GM12875 (cell line): ENCODE data around the gene PTPRU.
"Not testable (repeated sequence)": the region's sequence is repeated elsewhere in the genome, so short reads cannot be mapped to it uniquely, and the experiment has no call there.

Source experiments
- H3K4me3 ChIP-seq: one replicate; pipeline ENCODE4 v1.5.1; 2011; ENCODE audit warnings: low read depth, low read length, control low read depth
- TF ChIP-seq, protein P1 (sequence below): IDR thresholded peaks from 2 replicates; pipeline ENCODE4 v1.5.1; 2011; ENCODE audit warnings: low read depth, mild to moderate bottlenecking, control low read depth, inconsistent platforms, low read length, moderate library complexity, borderline replicate concordance; ENCODE audit not compliant: insufficient read depth

The PTPRU gene

GRCh38 chr1:29289493-29289892, 53.2 kb downstream of the PTPRU start:
- TF ChIP-seq, protein P1, sequence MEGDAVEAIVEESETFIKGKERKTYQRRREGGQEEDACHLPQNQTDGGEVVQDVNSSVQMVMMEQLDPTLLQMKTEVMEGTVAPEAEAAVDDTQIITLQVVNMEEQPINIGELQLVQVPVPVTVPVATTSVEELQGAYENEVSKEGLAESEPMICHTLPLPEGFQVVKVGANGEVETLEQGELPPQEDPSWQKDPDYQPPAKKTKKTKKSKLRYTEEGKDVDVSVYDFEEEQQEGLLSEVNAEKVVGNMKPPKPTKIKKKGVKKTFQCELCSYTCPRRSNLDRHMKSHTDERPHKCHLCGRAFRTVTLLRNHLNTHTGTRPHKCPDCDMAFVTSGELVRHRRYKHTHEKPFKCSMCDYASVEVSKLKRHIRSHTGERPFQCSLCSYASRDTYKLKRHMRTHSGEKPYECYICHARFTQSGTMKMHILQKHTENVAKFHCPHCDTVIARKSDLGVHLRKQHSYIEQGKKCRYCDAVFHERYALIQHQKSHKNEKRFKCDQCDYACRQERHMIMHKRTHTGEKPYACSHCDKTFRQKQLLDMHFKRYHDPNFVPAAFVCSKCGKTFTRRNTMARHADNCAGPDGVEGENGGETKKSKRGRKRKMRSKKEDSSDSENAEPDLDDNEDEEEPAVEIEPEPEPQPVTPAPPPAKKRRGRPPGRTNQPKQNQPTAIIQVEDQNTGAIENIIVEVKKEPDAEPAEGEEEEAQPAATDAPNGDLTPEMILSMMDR = no peak
- H3K4me3 ChIP-seq = no peak overlapping the region

DNA sequence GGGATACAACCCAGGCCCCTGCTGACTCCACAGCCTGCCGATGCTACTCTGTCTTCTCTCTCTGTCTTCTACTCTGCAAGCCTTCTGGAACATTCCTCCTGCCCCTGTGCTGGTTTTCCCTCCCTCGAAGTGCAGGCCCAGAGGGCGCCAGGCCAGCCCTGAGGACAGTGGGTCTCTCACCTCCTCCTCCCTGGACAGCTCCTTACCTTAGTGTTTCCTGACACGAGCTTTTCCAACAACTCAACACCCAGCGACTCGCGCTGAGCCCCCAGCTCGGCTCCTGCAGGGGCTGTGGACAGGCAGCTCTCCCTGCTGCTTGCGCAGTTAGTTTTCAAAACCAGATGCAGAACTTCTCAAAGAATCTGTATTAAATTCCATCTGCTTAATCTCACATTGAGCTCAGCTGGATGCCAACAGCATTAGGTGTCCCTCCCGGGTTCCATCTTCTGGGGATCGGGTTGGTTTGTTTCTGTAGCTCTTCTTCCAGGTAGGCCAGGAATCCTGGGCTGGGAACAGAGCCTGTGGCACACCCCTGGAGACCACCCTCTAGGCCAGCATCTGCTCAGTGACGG, 54.2 kb downstream of the PTPRU start:
- H3K4me3 ChIP-seq = no peak overlapping the region
- TF ChIP-seq, protein P1 = no peak

DNA sequence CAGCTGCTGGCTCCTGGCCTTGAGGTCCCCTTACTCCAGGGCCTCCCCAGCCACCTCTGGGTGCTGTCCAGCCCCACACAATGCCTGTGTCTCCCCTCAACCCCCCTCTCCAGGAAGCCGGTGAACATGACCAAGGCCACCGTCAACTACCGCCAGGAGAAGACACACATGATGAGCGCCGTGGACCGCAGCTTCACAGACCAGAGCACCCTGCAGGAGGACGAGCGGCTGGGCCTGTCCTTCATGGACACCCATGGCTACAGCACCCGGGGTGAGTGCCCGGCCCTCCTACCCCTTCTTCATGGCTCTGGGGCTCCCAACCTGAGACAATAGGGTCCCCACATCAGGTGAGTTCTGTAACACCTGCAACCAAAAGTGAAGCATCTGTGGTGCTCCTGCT, 55.4 kb downstream of the PTPRU start:
- TF ChIP-seq, protein P1 = no peak
- no peak overlapping the region for H3K4me3 ChIP-seq

DNA sequence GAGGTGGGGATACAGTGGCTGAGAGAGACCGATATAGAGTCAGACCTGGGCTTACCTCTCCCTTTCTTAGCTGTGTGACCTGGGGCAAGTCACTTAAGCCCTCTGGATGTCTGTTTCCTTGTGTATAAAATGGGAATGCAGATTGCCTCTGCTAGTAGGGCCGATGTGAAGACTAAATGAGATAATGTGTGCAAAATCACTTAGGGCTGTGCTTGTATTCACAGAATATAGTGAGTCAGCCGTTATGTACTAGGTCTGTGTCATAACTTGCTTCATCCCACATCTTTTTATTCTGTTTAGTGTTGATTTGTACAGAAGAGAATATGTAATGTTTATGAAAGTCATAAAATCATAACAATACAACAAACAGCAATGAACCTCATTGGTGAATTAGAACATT, 56.0 kb downstream of the PTPRU start:
- H3K4me3 ChIP-seq = no peak overlapping the region
- TF ChIP-seq, protein P1 = no peak

GRCh38 chr1:29297450-29297849, 61.1 kb downstream of the PTPRU start:
- TF ChIP-seq, protein P1 = no peak
- no peak overlapping the region for H3K4me3 ChIP-seq

DNA sequence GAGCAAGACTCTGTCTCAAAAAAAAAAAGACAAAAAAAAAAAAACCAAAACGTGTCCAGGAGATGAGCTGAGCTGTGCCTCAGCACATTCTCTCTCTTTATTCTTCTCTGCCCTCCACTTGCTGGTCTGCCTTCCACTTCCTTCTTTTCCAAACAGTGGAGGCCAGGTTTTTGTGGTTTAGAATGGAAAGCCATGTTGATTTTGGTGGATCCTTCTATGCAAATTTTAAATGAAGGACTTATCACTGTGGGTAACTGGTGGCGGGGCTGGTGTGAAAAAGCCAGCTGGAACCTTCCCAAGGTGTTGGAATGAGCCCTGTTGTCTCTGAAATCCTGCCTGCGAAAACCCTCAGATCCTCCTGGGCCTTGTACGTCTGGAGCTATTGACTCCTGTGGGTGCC, 61.9 kb downstream of the PTPRU start:
- TF ChIP-seq, protein P1 = no peak
- no peak overlapping the region for H3K4me3 ChIP-seq

DNA sequence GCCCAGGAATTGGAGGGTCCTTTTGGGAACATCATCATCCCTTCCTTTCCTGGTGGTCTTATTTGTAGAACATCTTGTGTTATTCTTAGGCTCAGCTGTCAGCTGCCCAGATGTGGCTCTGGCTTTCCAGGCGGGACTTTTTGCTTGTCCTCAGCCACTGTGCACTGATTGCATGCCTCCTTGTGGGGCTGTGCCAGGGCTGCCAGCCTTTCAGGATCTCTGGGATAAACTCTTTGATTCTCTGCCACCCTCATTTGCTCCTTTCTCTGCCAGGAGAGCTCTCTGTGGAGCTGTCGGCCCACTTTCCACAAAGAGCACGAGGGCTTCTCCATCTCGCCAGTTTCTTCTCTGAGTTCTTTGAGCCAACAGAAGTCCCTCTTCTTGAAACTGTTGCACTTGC, 63.1 kb downstream of the PTPRU start:
- TF ChIP-seq, protein P1 = no peak
- no peak overlapping the region for H3K4me3 ChIP-seq

GRCh38 chr1:29301732-29302131, 65.4 kb downstream of the PTPRU start:
- not testable (repeated sequence) for H3K4me3 ChIP-seq
